Activated T-helper 1 cell treated with Interleukin-2 at 50 U/mL for 16 hours (primary cell): ENCODE measurements around the gene TMEM273.

Source experiments
- DNase-seq: peaks from one replicate; pipeline ENCODE4 v3.0.0-alpha.2; 2020; ENCODE audit warnings: low read depth

The TMEM273 gene

DNA sequence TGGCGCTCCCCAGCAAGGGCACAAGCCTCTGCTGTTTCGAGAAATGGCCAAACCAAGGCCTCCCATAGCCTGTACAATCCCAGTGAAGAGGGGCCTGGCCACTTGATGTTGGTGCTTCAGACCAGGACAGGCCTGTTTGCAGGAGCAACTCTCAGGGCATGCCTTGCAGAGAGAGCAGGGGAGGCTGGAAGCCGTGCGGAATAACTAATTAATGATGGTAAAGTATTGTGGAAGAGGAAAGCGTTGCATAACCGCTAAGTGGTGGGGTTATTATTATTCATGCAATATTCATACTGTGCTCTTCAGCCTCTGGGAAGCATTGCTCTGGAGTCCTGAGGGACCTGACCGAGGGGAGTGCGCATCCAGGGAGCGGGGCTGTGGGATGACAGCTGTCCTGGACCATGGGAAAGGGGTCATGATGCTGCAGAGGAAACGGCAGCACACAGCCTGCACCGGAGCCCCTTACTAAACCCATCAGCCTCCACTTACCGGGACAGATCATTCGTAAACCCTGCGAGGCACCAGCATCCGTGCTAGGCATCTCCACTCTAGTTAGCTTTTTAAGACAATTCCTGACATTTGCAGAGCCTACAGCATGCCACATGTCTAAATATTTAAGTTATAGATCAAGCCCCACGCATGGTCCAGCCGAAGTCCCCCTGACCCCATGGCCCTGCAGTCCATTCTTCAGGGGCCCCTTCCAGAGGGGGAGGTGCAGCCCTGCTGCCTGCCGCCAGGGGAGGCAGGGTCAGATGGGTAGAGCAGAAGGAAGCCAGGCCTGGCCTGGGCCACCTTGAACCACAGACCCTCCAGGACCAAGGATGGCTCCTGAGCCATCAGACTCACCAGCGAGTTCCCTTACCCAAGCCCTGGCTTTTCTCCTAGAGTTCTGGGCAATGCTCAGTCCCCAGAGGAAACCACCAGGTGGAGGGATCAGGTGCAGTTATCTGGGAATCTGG is 11.6 kb downstream of the TMEM273 start:
- DNase-seq = no peak

DNA sequence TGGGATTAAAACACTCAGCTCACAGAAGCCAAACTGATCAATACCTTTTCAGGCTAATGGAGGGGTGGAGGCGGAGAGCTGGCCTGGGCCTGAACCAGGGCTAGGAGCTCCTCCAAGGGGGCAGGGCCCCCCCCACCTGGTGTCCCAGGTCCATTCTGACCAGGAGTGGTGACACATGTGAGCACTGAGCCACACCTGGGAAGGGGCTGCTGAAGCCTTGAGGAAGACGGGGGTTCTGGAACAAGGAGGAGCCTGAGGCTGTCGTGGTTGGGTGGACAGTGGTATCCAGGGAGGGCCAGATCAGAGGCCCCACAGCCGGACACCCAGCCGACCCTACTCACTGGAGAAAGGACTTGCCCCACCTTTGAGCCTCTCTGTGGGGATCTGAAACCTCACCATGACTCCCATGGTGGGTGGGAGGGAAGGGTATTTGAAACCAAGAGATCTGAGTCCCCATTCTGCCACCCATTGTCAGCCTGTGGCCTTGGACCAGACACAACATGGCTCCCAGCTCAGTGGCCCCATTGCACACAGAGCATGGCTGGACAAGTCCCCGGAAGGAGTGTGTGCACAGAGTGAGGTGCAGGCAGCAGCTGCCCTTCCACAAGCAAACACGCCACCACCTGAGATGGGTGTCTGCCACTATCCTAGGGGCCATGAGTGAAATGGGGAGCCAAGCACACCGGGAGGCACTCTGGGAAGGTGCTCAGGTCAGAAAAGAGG is 12.4 kb downstream of the TMEM273 start:
- DNase-seq = no peak

DNA sequence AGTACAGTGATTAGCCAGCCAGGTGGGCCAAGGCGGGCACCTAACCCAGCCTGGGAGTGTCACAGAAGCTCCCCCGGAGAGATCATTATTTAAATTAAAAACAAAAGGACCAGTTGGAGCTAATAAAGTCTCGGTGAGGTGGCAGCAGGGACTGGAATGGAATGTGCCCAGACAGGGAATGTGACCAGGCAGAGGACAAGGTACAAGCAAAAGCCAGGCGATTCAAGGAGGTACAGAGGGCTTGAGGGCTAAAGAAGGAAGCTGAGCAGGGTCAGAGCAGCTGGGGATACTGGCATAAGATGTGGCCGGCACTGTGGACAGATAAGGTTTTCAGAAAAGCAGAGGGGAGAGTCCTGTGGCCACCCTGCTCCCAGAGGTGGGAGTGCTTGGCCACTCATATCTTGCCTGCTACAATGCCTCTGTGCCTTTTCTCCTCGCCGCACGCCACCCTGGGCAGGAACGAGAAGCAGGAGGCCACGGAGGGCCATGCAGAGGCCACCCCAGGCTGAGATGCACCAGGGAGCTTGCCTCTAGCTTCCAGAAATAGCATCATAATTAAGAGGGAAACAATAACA is 13.2 kb downstream of the TMEM273 start:
- no peak for DNase-seq

DNA sequence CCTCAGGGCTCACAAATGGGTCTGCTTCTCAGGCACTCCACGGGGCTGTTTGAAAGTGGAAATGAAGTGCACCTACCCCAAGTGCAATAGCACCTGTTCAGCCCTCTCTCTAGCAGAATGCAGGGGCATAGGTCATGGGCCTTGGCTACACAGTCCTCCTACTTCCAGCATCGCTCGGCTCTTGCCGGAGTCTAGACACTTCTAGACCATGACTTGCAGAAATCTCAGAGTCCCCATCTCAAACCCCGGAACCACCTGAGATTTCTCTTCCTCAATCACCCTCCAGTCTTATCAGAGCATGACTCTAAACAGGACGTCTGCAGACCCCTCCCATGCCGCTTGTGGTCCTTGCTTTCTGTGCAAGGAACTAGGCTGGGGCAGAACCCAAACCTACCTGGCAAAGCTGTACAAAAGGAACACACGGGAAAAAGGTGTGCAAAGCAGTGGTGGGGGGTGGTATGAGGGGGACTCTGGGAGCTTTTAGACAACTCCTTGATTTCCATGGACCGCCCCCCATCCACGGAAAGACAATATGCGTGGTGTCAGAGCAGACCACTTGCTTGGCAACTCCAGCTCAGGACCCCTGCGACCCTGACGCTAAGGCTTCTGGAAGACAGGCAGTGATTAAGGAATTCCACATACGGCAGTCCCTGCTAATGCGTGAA is 13.8 kb downstream of the TMEM273 start:
- DNase-seq = no peak

DNA sequence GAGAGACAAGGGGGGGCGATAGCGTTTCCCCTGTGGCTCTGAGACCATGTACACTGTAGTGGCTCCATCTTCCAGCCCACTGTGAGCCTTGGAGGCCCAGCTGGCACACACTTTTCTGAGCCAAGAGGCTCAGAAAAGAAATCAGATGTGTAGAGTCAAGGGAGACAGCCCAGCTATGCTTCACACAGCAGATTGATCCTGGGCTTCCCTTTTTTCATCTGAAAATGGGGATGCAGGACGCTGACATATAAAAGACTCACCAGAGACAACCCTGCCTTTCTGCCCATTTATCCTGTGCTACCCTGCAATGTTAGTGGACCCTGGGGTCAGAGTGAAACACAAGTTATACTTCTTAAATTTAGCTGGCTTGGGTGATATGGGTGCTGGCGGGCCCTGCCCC is 14.3 kb downstream of the TMEM273 start:
- no peak for DNase-seq

DNA sequence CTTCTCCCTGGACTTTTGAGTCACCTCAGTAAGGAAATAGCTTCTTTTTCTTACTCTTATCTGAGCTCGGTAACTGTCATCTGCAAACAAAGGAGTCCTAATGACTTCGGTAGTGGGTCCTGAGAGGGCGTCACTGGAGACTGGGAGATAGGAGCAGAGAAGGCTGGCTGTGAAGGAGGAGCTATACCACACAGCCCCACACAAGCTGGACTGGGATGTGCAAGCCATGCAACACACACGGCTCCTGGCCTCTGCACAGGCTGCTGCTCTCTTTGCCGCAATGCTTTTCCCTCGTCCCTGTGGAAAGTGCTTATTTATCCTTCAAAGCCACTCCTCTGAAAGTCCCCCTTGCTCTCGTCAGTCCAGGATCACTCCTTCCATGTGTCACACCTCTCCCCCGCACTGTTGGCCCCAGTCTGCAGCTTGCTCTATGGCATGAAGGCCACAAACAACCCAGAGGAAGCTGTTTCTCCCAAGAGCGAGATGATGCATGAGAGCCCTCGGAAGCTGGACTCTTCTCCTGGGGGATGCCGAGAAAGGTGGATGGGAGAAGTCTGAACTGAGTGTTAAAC is 14.9 kb downstream of the TMEM273 start:
- DNase-seq = no peak

DNA sequence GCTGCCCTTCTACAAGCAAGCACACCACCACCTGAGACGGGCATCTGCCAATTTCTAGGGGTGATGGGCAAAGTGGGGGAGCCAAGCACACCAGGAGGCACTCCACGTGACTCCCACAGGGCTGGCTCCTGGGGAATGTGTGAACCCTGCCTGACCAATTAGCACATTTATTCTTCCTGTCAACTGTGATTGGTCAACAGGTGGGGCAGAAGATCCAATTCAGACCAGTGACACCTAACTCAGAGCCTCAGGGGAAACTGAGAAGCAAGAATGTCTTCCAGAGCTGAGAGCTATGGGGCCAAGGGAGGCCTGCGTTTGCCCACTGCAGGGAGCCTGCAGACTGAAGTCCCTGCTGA is 15.4 kb downstream of the TMEM273 start:
- DNase-seq = no peak

DNA sequence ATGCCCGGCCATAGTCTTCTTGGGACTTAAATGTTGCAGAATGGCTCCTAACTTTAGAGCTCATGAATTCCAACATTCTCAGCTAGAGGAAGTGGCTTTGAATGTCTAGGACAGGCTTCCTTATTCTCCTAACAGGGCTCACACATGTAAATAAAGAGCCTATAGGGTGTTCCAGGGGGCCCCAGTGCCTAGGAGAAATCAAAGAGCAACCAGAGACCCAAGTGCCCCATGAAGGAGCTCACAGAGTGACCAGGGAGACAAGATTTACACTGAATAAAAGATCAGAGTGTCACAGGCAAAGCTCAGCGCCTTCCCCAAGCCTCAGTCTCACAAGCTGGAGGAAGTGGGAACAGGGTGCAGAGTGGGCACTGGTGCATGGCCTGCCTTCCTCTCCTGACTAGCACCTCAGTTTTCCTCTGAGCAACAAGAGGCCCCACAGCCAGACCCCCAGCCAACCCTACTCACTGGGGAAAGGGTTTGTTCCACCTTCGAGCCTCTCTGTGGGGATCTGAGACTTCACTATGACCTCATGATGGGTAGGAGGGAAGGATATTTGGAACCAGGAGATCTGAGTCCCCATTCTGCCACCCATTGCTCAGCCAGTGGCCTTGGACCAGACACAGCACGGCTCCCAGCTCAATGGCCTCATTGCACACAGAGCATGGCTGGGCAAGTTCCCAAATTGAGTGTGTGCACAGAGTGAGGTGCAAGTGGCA is 16.0 kb downstream of the TMEM273 start:
- DNase-seq = no peak

DNA sequence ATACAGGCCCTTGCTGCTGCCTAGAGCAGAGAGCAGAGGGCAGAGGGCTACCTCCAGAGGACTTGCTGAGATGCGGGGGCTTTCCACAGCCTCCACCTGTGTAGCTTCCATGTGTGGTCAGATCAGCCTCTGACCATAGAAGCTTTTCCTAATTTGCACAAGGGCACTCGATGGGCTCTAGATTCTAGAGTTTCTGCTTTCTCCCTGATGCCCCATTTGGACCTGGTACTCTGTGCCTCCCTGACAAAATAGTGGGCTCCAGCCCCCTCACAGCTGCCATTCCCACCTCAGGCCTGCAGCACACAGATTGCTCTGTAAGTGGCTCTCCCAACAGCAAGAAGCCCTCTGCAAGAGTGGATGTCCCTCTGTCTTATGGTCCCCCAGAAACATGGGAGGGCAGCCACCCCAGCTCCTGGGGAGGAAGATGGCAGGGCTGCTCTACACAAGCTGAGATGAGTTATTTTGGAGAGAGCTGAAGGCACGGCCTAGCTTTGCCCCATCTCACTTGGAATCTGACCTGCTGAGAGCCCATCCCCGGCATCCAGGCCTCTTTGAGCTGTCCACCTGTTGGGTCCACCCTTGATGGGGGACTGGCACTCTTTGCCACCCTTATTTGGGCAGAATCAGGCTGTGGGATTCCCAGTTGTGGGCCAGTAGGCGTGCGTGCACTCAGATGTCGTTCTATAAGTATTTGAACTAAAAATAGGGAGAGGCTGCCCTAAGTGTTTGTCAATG is 16.7 kb downstream of the TMEM273 start:
- no peak for DNase-seq

DNA sequence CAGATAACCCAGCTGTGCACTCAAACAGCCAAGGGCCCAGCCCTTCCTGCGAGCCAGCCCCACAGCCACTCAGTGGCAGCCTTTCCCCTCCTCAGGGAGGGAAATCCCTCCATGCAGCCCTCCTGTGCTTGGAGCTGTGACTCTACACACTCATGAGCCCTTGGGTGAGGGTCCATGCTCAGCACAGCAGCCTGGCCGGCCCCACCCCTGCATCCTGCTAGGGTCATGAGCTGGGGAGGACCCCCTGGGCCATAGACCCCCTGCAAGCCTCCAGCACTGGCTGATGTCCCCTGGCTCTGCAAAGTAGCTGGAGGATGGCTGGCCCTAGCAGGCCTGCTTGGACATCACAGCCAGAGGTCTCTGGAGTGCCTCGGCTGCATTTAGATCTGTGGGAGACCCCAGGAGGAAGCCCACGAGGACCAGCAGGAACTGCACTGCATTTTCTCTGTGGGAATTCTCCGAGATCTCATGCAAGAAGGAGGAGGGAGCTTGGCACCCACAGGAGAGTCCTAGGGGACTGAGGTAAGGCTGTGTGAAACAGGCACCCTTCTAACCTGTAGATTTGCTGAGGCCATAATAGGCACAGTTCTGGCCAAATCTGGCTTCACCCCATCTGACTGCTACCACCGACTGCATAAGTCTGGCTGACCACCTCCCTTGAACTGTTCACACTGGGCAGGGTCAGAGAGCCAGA is 17.4 kb downstream of the TMEM273 start:
- DNase-seq = no peak

DNA sequence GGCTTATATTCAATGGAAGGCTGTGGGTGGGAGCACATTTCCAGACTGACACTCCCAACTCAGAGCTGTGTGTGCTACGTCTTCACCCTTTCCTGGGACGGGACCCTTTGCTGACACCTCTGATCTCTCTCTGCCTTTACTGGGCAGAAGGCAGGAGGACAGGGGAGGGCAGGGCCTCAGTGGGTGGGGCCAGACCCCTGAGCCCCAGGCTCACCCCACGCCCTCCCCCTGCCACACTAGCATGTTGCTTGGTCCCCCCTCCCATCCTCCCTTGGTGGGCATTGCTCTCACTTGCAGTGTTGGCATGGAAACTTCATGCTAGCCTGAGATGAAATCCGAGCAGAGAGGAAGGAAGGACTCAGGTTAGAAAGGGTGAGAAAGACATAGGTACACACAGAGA is 18.4 kb downstream of the TMEM273 start:
- DNase-seq = no peak

DNA sequence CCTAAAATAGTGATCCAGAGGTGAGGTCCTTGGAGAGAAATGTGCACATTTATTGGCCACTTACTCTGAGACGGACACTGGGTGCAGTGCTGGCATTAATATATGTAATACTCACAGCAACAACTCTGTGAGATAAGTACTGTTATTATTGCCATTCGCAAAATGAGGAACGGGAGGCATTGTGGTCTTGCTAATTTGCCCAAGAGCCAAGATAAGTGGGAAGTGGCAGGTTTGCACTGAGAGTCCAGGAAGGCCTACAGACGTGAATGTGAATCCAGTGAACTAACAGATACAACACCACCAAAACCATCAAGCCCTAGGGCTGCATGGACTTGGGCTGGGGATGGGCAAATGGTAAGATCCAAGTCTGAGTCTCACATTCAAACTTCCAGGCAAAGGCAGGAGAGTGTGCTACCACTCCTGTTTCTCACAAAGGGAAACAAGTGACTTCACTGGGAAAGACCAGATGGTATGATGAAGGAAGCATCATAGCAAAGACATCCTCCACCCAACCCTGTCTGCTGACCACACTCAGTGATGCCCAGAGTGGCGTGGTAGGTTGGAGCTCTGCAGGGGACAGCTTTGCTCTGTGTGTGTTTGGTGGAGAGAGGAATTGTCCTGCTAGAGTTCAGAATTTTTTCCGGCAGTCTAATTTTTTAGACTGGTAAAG is 19.2 kb downstream of the TMEM273 start:
- DNase-seq = no peak

DNA sequence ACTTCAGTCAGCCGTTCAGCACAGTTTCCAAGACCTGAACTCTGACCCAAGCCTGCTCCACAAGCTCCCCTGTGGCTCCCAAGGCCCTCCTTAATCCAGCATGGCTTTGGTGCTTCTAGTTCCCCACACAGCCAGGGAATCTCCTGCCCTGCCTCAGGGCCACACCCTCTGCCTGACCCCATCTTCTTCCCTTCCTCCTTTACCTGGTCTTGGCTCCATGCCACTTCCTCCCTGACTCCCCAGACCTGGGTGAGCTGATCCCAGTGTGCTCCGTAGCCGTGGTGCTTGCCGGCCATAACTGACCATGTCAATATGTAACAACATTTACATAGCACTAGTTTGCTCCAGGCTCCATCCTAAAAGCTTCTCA is 20.0 kb downstream of the TMEM273 start:
- no peak for DNase-seq

DNA sequence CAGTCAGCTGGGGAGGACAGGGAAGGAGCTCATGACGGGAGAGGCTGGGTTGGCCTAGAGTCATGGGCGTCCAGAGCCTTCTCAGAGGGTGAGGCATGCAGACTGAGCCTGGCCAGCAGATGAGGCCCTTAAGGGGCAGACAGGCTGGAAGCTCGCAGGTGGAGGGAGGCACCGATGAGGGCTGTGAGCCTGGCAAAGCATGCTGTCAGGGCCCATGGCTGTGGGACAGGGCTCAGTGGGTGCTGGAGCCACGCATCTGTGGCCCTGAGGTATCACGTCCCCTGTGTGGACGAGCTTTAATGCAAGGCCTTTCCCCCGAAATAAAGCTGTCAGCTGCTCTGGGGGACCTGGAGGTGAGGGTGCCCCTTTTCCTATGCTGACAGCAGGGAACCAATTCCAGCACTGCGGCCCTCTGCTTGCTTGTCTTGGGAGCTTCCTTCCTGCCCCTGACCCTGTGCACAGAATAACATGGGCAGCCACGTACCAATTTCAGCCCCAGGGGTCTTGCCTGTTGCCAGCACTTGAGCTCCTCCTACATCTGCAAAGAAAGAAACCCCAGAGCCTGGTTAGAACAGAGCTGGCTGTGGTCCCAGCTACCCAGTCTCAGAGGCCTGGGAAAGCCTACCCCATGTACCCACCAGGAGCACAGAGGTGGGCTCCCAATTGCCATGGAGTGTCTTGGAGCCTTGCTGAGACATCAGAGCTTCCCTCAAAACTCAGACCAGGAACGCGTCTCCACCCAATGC is 20.6 kb downstream of the TMEM273 start:
- no peak for DNase-seq

DNA sequence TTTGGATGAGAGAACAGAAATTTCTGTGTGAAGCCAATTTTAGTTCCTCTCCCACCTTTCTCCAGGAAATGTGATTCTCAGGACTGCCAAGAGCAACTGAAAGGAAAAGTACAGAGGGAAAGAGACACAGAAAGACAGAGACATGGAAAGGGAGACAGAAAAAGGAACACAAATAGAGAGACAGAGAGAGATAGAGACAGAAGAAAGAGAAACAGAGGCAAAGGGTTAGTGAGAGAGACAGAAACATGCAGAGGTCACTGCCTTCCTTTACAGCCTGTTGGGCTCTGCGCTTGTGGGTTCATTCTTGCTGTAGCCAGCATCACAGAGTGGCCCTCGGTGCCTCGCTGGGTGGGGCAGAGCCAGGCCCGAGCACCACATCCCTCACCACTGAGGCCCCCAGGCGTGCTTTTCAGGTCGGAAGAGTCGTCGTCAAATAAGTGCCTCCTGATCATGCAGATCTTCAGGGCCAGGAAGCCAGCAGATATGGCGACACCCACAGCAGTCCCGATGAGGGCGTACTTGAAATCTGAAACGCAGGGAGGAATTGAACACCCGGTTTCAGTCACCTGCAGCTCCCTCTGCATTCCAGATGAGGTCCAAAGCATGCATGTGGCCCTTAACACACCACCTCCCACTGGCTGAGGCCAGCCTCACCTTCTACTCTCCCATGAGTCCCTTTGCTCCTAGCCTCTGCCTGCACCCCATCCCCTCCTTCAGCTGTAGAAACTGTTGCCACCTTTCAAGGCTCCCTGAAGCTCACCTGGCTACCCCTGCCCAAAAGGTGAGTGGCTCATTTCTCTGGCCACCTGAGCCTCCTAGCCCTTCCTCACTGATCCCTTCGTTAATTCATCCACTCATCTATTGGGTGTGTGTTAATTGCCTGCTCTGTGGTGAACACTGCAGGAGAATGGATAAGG is 21.4 kb downstream of the TMEM273 start:
- DNase-seq = no peak

DNA sequence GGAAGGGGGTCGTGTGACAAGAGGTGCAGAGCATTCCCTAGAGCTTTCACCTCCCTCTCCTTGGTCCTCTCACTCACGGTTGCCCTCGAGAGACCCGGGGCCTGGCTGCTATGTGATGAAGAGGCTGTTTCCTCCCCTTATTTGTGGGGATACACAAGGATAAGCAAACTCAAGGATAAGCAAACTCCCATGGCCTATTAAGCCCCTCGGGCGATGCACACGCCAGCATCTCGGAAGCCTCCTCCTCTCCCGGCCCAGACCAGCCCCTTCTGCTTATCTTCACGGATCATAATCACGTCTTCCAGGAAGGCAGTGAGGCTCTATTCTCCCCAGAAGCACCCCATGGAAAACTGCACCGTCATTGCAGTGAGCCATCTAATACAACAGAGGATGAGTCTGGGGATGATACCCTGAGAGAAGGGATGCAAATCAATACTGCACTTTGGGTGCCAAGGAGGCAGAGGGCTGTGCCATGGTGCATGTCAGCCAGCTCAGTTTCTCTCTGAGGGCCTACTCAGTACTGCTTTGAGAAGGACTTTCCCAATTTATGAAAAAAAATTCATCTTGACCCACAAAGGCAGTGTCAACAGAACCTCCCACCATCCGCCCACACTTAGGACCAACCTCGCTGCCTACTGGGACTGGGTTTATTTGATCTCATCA is 22.2 kb downstream of the TMEM273 start:
- DNase-seq = no peak

DNA sequence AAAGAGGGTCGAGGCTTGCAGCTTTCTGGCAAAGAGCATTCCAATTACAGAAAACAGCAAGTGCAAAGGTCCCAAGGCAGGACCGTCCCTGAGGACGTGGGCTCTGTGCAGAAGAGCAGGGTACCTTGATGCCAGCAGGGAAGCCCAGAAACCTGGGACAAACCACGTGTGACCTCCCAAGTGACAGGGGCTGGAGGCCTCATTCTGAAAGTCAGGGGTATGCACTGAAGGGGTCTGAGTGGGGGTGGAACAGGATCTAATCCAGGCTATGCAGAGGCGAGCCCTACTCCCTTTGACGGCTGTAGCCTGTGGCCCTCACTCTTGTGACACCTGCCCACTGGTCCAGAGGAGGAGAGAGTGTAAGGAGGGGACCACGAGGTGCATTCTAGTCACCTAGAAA is 22.9 kb downstream of the TMEM273 start:
- no peak for DNase-seq
